HG02938 (cell line): ENCODE measurements around the gene SEC31B.

Experiments
- ATAC-seq: cut with Tn5 transposase; IDR thresholded peaks from one replicate; pipeline ENCODE4 v1.9.1; 2021; ENCODE audit warnings: mild to moderate bottlenecking, moderate library complexity; ENCODE audit not compliant: unreplicated experiment

The SEC31B gene

DNA sequence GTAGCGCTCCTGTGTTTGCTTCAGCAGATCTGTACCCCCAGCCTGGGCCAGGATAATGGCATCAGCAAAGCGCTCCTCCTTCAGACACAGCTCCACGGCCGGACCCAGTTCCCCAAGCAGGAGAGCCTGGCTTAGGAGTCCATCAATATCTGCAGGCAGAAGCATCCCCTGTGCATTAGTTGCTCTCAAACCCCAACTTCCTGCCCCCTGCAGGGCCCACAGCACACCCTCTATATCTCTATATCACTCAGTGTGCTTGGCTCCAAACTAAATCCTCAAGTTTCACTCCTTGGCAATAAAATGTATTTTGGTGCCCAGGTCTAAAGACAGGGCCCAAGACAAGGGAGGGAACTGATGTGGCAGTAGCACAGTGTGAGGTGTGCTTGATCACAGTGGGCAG, 21.6 kb downstream of the SEC31B start:
- ATAC-seq, result no peak

DNA sequence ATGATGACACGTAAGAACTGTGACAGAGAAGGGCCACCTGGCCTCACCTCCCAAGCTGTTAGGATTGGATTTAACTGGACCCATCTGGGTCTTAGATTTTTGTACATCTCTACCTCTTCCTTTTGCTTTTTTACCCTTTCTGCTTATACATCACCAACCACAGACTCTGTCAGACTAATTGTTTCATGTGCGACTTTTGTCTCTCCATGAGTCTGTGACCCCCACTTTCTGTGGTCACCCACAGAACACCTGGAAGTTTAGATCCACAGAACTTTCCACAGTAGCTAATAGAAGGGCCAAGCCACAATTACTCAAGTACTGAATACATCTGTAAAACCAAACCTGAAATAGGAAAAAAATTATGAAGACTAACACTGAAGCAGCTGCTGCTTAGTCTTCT, 23.1 kb downstream of the SEC31B start:
- ATAC-seq, result no peak

DNA sequence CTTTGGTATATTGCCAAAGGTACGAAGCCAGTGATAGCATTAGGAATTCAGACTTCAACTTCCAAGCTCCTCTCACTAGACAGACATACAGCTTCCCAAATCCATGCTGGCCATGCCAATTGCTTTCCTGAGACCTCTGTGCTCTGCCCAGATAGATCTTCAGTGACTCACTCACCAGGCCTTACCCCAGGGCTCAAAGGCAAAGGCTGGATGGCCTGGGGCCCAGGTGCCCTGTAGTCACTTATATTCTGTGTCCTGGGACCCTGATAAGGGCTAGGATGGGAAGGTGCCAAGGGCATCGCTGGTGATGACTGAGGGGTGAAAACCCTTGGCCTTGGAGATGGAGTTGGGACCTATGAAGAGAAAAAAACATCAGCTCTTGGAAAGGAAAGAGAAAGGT, 29.1 kb downstream of the SEC31B start:
- no peak for ATAC-seq

DNA sequence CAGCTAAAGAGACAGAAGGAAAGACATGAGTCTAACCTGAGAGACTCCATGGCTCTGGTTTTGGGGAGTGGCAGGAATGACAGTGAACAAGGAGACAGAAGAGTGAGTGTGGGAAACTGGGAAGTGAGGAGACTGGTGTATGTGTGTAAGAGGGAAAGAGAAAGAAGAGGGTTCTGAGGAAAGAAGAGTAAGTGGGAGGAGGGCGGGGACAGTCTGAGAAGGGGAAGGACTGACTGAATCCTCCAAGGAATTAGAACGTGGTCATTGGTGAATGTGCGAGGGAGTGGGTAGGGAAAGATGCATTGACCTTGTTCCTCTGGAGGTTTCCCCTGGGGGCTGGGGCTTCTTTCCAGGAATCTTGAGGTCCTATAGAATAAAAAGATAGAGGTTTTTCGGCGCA, 30.3 kb downstream of the SEC31B start:
- no peak for ATAC-seq

DNA sequence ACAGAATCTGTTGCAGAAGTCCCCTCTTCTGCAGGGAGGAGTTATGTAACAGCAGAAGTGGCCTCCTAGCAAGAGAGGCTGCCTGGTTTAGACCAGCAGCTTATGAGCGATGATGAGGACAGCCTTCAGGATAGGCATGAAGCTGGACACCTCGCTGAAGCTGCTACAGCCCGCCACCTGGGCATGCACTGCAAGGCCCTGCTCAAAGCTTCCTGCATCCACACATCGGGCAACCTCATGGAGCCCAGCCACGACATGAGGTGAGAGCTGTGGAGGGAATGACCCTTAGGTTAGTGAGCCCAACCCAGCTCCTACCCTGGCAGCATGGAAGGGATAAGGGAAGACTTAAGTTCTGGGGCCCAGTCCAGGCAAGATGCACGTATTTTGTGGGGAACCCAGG, 32.1 kb downstream of the SEC31B start:
- ATAC-seq, result no peak

DNA sequence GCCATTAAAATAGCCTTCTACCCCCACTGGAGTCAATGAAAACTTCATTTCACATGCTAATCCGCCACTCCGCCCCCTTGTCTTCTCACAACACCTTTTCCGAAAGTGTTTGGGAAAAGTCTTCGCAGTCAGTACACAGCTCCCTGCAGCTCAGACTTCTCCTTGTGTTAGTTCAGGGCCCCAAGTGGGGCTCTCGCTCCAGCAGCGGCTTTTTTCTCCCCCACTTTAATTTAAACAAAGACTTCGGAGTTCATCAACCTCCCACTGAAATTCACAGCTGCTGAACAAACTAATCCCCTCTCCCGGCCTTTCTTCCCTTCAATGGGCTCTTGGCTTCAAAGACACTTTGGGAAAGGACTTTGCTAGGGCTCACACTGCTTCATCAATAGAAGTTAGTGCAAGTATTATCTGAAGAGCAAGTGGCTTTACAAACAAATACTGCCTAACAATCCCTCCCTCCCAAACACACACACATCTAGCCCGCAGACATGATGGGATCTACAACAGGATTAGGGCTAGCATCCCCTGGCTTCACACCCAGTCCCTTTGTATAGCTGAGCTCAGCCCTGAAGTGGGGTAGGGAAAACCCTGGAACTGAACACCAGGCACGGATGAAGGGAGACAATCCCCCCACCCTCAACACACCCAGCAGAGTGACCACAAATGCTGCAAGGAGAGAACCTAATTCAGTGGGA, 33.7 kb downstream of the SEC31B start:
- ATAC-seq, result no peak

DNA sequence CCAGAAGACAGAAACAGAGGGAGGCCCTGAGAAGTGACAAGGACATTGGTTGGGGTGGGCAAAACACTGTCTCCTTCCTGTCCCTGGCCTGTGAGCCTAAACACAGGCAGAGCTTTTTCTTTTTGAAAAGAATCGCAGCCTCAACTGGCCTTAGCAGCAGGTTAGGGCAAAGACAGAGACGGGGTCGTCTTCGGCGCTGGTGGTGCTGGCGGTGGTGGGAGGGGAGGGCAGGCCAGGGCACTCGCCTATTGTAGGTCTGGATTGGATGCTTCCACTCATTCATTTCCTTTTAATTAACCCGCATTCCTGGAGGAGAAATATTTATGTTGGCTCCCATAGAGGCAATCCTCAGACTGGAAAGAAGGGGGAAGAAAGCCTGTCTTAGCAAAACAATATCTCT, 34.3 kb downstream of the SEC31B start:
- no peak for ATAC-seq

DNA sequence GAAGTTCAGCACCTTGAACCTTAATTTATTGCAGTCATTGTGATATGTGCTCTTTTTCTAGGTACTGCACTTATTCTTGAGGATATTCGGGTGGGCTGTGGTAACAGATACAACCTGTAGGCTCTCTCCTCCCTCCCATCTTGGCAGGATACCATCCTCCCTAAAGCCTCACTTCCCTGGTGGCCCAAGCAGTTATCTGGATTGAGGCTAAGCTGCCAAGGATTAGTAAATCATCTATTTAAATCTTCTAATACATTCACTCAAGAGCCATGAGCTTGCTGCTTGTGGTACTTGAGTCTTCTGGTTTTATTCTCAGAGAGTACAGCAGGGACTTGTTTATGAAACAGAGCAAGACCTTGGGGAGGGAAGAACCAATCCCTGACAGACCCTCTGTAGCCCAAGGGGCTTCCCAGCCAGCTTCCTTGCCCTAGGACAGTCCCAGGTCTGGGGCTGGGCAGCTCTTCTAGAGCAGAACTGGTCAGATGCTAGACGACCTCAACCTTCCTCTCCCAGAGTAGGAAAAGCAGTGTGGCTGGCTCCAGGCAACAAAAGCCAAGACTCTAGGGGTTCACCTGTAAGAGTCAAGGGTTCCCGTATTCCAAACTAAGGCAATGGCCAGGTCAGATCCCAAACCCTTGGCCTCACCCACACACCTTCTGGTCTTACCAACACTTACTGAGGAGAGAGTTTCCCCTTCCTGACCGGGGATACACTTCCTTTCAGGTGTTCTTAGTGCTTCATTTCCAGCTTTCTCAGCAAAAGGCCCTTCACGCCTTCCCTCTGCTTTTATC, 35.6 kb downstream of the SEC31B start:
- ATAC-seq, result no peak

DNA sequence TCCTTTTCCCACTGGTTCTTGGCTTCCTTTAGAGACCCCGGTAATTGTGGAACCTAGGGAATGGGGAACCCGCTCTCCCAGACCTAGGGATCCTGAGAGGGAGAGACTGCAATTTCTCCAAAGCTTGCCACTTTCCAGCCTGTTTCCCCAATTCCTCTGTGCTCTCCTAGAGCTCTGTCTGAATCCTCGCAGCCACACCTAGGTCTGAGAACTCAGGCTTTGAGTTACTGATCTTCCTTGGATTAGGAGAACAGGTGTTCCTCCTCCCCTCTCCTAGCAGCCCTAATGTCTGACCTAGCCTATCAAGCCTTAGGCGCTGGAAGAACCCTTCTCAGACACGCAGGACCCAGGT, 36.9 kb downstream of the SEC31B start:
- no peak for ATAC-seq

DNA sequence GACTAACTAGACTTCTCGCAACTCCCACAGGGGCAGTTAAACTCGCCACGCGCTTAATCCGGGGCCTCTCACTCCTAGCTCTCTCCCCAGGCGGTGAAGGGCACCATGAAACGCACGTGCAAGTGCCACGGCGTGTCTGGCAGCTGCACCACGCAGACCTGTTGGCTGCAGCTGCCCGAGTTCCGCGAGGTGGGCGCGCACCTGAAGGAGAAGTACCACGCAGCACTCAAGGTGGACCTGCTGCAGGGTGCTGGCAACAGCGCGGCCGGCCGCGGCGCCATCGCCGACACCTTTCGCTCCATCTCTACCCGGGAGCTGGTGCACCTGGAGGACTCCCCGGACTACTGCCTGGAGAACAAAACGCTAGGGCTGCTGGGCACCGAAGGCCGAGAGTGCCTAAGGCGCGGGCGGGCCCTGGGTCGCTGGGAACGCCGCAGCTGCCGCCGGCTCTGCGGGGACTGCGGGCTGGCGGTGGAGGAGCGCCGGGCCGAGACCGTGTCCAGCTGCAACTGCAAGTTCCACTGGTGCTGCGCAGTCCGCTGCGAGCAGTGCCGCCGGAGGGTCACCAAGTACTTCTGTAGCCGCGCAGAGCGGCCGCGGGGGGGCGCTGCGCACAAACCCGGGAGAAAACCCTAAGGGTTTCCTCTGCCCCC, 37.4 kb downstream of the SEC31B start:
- no peak for ATAC-seq

DNA sequence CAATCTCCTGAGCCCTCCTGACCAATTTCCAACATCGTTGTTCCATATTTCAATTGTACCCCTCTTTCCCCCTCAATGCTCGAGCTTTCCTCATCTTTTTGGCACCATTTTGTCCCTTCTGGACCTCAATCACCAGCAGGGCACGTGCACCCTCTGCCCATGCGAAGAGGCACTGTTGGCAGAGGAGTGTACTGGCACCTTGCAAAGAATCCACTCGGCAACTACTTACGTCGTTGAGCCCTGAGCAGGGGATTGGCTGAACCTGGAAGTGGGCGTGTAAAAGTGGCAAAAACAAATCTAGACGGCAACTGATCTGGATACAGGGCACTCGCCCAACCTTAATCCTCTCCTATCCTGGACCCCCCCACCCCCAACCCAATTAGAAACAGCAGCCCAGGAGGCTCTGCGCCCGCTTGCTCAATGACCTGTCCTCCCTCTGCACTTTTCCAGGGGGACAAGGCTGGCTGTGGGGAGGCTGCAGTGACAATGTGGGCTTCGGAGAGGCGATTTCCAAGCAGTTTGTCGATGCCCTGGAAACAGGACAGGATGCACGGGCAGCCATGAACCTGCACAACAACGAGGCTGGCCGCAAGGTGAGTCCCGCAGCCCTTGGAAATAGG, 38.1 kb downstream of the SEC31B start:
- peak; percentile 96 for ATAC-seq

DNA sequence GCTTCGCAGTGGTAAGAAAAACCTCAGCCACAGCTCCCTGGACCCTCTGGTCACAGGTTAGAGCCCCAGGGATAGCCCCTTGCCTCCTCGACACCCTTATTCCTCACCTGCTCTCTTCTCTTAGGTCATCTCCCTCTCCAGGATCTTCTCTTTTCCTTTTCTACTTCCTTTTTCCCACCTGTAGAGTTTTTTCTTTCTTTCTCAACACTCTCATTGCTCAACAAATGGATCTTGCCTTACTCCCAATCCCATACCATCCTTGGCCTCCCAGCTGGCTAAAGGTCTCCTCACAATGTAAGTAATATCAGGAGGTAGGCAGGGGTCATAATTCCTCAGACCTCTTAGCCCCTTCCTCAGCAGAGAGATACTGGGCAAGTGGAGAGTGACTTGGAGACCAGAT, 39.7 kb downstream of the SEC31B start:
- ATAC-seq, result no peak

DNA sequence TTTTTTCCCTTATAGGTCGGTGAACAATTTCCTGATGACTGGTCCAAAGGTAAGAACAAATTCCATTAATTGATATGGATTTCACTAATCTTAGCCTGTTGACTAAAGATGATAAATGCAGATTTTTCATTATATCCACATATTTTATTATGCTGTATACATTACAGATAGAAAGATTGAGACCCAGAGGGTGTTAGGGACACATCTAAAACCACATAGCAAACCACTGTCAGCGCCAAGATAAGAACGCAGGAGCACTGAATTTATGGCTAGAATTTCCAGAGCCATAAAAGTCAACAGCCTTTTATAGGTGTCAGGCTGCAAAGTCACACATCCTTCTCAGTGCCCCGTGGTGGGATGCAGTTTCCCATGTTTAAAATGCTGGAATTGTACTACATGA, 40.6 kb downstream of the SEC31B start:
- no peak for ATAC-seq

DNA sequence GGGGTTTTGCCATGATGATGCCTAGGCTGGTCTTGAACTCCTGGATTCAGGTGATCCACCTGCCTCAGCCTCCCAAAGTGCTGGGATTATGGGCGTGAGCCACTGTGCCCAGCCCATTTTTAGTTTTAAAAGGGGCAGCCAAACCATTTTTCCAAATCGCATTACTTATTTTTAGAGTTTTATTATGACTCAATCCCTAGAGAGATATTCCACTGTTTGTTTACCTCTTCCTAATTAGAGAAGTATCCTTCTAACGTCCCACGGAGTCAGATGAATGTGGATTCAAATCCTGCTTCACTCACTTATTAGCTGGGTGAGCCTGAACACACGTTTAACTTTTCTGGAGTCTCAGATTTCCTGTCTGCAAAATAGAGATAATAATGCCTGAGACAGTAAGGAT, 41.7 kb downstream of the SEC31B start:
- ATAC-seq, result no peak

DNA sequence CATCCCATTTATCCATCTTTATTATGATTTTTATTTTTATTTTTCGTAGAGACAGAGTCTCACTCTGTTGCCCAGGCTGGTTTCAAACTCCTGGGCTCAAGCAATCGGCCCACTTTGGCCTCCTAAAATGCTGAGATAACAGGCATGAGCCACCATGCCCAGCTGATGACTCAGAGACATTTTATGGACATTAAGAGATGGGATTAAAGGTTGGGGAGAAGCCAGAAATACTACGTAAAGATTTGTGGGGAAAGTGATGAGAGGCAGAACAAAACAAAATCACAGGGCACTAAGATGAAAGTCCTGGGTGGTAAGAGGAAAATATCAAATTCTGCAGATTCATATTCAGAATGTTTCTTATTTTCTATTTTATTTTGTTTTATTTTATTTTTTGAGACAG, 49.3 kb downstream of the SEC31B start:
- no peak for ATAC-seq

DNA sequence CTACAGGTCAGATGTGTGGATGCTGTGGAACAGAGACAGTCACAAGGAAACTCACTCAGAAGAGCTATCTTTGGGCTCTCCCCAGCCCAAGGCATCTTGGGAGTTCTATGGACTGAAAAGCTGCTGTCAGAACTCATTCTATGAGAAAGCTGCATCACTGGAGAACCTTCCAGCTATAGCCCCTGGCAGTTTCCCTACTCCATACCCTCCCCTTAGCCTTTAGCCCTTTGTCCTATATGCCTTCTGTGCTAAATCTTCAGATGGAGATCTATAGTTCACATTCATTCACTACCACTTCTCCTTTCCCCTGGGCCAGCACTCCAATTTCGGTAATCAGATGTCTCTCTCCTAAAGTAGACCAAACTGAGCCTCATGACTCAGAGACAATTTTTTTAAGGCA, 49.9 kb downstream of the SEC31B start:
- no peak for ATAC-seq

DNA sequence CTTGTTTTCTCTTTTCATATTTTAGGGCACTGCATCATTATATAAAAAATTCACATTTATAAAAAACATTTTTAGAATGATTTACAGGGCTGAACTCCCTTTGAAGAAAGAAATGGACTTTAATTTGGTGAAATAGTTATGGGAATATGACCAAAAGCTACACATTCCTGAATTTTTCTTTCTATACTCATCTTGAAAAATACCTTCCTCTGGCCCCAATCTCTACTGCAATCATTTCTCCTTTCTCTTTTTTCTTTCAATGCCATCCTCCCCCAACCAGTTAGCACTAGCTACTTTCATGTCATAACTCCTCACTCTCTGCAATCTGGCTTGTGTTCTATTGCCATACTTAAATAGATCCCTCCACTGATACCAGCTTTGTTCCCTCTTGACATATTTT, 50.7 kb downstream of the SEC31B start:
- no peak for ATAC-seq

DNA sequence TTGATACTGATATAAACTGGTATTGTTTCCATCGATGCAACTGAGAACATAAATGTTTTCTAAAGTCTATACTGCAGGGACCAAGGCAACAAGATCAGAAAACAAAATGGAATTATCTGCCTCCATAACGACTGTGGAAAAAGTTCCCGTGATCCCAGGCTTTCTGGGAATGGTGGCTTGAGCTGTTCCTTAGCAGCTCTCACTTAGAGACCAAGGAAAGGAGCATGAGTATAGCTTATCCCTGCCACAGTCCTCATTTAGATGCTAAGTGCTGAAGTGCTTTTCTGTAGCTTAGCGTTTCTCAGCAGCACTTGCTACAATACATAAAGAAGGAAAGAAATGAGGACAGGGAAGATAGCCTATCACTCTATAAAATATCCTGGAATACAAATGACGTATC, 51.3 kb downstream of the SEC31B start:
- no peak for ATAC-seq

DNA sequence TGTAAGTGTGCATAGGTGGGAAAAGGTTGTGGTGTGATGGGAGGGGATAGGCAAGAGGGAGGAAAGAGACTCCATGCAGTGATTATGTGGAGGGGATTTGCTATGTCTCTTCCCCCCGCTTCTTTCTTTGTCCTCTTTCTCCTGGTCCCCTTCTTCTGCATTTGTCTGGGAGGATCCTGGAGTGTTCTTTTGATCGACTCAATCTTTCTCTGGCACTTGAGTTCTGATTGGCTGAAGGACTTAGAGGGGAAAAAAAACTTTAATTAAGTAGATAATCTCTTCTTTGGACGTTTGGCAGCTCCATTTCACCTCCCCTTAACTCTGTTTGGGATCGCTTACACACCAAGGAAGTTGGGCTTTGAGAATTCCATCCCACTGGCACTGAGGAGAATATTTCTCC, 57.0 kb downstream of the SEC31B start, which contains the start of gene WNT8B:
Gene WNT8B (plus strand): TSS at position 301 of the 400 bp plus-strand sequence. CDS start 160 bp downstream, outside the sequence.
- no peak for ATAC-seq

DNA sequence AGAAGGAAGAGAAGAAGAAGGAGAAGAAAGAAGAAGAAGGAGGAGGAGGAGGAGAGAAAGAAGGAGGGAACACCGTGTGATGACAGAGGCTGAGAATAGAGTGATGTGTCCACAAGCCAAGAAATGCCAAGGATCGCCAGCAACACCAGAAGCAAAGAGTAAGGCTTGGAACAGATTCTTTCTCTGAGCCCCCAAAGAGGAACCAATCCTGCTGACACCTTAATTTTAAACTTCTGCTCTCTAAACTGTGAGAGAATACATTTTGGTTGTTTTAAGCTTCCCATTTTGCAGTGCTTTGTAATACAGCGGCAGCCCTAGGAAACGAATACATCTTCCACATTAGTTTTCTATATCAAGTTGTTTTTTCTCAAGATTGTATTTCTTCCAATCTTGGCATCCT, 70.7 kb downstream of the SEC31B start:
- no peak for ATAC-seq

DNA sequence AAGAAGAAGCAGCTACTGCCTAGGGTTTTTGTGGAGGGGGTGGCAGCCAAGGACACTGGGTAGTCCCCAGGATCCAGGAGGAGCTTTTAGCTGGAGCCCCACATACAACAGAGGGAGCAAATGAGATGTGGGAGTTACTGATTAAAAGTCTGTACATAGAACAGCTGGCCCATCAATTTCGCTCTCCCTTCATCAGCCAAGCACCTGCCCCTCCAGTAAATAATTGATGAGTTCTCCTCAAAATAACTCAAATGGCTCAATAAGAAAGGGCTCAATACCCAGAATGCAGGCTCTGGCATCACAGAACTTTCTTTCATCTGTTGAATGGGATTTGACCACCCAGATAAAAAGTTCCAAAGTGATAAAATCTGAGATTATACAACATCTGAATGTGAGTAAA, 72.0 kb downstream of the SEC31B start:
- ATAC-seq, result no peak
